A172 (cell line): ENCODE measurements around the gene DTX2. TPM values are rescaled to one million over a fixed set of nuclear protein-coding genes. Genes with fewer than 3 reads are reported as not detected.
"Not testable (repeated sequence)": the region's sequence is repeated elsewhere in the genome, so short reads cannot be mapped to it uniquely, and the experiment has no call there.

ENCODE experiments used
- DNase-seq: peaks from one replicate; pipeline ENCODE4 v3.0.0-alpha.2; 2015; ENCODE audit warnings: low spot score
- total RNA-seq: library from RNA; depleted of rRNA; stranded (reverse); fragments of >200 nt; shearing (Covaris generic); gene quantifications from 2 replicates; pipeline ENCODE4 v1.2.3, GENCODE V29; 2014

Gene DTX2
- total RNA-seq, 1 experiment from 2014 or later = 18.0 TPM

DNA sequence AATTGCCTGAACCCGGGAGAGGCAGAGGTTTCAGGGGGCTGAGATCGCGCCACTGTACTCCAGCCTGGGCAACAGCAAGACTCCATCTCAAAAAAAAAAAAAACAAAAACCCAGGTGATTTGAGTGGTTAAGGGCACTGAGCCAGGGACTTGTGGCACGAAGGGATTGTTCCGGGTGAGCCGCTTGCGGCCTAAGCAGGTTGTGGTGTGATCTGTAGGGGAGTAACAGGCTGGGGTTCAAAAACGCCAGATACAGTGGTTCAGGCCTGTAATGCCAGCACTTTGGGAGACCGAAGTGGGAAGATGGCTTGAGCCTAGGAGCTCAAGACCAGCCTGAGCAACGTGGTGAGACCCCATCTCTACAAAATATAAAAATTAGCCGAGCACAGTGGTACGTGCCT, 17.7 kb upstream of the DTX2 start:
- not testable (repeated sequence) for DNase-seq

DNA sequence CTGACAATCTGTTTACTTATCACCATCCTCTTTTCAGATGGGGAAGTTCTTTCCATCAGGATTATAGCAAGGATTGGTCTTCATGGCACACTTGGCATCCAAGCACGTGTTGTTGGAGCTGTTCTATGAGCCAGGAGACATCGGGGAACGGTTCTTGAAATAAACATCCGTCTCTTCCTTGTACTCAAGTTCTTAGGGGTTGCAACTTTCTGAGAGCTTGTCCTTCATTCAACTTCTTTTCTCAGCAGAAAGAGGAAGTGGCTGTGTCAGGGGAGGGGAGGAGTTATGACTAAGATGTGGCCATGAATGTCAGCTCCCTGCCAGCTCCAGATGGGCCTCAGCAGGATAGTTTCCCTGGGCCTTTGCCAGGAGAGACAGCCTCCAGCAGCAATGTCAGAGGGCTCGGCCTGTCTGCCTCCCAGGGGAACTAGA, 15.9 kb upstream of the DTX2 start:
- DNase-seq = peak; percentile 80

DNA sequence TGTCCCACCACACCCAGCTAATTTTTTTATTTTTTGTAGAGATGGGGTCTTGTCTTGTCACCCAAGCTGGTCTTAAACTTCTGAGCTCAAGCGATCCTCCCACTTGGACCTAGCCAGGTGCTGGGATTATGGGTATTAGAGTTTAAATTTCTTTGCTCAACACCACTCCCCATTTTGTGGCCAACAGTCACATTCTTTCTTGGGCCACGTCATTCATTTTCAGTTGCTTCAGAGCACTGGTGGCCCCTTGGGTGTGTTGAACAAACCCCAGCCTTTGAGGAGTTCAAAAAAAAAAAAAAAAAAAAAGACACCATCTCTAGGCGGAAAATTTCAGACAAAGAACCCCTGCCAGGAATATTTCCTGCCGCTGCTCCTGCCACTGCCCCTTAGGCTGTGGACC, 4.5 kb upstream of the DTX2 start:
- not testable (repeated sequence) for DNase-seq

DNA sequence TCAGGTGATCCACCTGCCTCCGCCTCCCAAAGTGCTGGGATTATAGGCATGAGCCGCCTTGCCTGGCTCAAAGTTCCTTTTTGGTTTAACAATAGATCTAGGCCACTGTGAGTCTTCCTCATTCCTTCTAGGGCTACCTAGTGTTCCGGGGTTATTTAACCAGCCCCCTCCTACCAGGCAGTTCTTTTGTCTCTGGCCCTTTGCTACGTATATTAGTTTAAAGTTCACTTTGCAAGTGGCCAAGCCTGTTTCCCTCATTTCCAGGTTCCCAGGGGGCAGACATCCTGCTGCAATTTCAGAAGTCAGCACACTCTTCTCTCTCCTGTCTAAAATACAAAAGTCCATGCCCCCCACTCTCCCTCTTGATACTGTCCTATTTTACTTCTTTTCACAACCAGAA, 3.0 kb upstream of the DTX2 start:
- not testable (repeated sequence) for DNase-seq

DNA sequence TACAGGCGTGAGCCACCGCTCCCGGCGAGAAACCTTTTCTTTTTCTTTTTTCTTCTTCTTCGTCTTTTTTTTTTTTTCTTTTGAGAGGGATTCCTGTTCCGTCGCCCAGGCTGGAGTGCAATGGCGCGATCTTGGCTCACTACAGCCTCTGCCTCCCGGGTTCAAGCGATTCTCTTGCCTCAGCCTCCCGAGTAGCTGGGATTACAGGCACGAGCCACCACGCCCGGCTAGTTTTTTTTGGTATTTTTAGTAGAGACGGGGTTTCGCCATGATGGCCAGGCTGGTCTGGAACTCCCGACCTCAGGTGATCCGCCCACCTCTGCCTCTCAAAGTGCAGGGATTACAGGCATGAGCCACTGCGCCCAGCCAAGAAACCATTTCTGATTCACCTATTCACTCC, 742 bp upstream of the DTX2 start:
- DNase-seq = not testable (repeated sequence)

DNA sequence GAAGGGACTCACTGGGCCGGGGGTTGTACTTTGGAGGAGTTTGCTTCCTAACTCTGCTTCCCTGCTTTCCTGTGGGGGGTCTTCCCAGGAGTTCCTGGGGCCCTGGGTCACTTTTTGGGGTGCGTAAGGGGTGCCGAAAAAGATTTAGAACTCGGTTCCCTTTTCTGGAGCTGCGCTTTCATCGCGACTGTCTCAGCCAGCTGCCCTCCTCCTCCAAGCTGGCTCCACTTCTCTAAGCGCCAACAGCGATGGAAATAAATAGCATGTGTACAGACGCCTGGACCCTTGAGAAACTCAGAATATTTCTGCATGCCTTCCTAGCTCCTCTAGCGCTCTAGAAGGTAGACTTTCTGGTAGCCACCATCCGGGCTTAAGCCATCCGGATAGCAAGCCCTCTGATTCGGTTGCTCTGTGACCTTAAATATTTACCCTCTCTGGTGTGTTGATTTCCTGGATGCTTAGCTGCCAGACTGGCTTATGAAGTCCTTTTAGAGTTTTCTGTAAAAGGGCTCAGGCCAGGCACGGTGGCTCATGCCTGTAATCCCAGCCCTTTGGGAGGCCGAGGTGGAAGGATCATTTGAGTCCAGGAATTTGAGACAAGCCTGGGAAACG, 868 bp downstream of the DTX2 start:
- not testable (repeated sequence) for DNase-seq

DNA sequence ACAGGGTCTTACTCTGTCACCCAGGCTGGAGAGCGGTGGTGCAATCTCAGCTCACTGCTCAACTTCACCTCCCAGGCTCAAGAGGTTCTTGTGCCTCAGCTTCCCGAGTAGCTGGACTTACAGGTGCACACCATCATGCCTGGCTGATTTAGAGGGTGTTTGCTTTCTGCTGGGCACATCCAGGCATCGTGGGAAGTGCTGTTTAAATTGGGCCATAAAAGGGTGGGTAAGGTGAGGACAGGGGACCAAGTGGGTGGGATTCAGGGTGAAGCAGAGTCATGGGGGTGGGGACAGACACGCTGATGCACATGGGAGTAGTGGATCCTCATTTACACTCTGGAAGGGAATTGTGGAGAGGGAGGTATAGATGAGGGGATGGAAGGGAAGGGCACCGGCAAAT, 3.5 kb downstream of the DTX2 start:
- not testable (repeated sequence) for DNase-seq

DNA sequence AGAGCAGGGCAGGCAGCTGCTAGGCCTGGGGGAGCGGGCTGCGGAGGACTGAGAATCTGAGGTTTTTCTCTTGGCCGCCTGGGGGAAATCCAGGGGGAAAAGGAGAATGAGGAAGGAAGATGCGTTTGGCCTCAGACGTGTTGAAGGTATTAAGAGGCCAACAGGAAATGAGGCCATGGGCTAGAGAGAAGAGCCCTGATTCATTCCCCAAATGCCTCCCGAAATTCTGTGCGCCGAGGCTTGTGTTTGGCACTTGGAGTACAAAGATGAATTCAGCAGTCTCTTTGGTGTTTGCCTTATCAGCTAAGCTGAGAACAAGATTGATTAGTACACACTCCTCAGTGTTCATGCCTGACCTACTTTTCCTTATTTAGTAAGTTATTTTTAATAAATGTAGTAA, 4.4 kb downstream of the DTX2 start:
- not testable (repeated sequence) for DNase-seq

DNA sequence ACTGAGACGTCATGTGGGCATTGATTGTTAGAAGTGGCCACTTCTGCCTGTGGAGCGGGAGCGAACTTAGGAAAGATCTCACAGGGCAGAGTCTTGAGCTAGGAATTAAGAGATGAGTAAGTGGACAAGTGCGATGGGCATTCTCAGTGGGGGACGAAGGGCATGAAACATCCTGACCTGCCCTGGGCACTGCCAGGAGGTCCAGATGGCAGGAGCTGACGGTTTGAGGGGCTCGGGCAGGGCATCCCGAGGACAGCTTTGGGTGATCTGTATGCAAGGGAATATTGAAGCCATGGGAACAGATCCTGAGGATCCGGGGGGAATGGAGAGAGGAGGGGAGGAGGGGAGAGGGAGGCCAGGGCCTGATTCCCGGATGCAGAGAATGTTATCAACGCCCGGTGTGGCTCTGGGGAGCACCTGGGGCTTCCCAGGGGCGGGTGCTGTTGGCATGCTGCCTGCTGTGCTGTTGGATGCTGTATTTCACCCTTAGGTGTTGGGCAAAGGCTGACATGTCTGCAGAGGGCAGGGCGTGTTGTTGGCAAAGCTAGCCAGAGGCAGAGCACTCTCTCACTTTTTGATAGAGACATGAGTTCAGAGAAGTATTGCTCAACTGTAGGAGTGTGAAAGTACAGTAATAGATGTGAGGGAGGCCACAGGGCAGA, 6.4 kb downstream of the DTX2 start:
- DNase-seq = peak; percentile 94

DNA sequence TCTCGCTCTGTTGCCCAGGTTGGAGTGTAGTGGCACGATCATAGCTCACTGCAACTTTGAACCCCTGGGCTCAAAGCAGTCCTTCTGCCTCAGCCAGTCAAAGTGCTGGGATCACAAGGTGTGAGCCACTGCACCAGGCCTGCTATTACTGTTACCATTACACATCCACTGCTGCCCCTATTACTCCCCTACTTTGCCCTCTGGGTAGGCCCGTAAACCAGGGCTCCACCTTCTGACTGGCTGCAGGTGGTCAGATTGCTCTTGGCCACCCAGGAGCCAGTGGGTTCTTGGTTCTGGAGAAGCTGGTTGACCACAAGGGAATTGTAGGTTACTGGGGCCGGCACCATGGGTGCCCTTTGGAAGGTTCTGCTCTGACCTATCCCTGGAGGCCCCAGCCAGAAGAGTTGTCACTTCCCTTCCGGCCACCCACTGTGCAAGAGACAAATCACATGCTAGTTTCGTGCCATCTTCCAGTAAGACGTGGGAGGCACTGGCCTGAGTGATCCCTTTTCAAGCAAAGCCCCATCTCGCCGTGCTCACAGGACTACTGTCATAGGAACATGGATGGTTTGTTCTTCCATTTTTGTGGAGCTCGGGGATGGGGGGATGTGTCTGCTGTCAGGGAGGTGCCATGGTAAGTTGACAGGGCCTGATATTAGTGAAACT, 10.2 kb downstream of the DTX2 start:
- not testable (repeated sequence) for DNase-seq

DNA sequence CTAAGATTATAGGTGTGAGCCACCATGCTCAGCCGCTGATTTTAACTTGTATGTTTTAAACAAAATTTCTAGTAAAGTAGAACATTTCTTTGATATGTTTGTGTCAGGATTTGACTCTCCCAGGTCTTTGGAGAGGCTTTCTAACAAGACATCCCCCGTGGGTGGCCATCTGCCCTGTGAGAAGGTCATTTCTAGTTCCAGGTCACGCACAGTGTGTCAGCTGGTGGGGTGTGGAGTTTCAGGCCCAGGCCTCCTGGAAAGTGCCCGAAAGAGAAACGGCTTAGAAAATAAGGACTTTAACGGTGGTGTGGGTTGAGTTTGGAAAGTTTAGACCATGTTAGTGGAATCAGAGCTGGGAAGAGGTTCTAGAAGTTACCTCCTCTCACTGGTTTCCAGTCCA, 11.6 kb downstream of the DTX2 start:
- not testable (repeated sequence) for DNase-seq

DNA sequence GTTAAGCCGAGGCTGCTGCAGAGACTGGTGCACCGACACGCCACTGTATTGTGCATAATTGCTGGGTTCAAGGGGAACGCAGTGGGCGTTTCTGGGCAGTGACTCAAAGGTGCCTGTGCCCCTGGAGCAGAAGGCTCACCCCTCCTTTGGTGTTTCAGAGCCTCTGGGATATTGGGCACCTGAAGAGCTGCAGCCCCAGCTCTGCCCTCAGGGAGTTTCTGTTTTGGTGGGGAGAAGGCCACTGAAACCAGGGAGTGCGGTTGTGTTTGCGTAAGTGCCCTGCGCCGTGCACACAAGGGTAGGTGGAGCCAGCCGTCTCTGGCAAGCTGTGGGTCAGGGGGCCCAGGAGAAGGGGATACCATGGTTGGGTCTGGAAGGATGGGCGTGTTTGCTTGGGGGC, 14.8 kb downstream of the DTX2 start:
- DNase-seq = not testable (repeated sequence)

DNA sequence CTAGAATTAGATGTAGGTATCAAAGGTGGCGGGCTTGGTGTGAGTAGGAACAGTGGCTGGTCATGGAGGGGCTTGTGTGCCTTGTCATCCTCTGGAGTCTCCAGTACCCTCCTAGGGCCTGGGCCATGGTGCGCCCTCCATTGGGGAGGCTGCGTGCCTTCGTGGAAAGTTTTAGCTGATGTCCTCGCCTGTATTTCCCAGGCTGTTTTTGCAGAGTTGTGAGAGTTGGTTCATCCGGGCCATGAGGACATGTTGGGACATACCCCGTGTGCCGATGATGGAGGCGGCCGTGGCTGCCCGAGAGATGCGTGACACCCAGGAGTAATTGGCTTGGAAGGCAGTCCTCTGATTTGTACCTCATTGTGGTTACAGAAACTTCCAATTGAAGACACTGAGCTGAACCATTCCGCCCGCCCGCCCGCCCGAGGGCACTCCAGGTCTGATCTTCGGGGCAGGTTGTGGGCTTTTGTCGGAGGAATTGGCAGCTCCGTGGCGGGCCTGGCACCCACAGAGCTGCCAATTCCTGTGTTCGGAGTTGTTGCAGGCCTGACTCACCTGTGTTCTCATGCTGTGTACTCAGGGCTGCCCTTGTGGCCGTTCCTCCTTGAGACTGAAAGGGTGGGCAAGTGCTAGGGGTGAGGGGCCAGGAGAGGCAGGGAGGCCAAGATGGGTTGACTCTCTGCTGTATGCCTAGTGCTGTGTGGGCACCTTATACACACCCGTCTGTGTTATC, 15.4 kb downstream of the DTX2 start:
- not testable (repeated sequence) for DNase-seq

DNA sequence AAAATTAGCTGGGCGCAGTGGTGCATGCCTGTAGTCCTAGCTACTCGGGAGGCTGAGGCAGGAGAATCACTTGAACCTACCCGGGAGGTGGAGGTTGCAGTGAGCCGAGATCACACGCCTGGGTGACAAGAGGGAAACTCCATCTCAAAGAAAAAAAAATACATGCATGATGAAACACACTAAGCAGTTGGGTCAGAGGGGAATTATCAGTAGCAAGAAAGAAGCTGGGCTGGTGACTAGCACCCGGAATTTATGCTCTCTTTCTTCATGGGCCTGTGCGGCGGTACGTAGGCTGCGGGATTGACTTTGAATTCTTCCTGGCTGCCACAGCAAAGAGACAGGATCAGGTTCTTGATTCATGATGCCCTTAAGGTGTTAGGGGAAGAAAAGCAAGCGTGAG, 18.1 kb downstream of the DTX2 start:
- not testable (repeated sequence) for DNase-seq

DNA sequence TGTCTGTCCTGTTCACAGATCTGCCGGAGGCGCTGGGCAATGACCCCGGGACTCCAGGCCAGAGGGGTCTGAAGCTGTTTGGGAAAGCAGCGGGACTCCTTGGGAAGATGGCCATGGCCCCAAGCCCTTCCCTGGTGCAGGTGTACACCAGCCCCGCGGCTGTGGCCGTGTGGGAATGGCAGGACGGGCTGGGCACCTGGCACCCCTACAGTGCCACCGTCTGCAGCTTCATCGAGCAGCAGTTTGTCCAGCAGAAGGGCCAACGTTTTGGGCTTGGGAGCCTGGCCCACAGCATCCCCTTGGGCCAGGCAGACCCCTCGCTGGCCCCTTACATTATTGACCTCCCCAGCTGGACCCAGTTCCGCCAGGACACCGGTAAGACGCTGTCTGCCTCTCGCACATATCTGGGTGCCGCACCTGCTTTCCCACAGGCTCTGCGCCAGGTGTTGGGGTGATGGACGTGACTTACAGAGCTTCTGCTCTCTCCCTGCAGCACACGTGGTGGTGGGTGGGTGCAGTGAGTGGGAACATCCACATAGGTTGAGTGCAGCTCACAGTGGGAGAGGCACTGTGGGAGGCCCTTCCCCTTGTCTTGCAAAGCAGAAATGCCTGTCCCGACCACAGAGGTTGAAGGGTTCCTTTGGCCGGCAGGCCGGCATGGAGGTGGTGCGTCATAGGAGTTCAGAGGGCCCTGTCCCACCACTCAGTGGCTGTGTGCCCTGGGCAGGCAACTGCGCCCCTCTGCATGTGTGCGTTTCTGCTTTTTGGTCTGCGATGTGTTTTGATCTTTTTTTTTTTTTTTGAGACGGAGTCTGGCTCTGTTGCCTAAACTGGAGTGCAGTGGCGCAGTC, 19.1 kb downstream of the DTX2 start:
- not testable (repeated sequence) for DNase-seq

DNA sequence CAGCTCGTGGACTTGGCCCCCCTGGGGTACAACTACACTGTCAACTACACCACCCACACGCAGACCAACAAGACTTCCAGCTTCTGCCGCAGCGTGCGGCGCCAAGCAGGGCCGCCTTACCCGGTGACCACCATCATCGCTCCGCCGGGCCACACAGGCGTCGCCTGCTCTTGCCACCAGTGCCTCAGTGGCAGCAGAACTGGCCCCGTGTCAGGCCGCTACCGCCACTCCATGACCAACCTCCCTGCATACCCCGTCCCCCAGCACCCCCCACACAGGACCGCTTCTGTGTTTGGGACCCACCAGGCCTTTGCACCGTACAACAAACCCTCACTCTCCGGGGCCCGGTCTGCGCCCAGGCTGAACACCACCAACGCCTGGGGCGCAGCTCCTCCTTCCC, 21.2 kb downstream of the DTX2 start:
- not testable (repeated sequence) for DNase-seq

DNA sequence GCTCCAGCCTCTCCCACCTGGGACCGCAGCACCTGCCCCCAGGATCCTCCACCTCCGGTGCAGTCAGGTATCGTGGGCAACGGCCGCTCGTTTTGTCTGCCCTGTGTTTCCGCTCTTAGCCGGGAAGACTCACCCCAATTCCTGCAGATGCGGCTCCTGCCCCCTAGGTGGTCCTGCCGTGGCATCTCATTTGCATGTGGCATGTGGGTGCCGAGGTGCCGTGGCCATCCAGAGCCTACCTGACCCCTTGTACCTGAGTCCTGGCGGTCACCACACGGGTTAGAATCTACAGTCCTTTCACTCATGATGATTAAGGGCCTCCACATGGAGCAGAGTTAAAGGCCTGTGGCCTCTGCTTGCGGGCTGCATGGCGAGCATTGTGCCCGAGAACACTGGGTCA, 21.6 kb downstream of the DTX2 start:
- not testable (repeated sequence) for DNase-seq

DNA sequence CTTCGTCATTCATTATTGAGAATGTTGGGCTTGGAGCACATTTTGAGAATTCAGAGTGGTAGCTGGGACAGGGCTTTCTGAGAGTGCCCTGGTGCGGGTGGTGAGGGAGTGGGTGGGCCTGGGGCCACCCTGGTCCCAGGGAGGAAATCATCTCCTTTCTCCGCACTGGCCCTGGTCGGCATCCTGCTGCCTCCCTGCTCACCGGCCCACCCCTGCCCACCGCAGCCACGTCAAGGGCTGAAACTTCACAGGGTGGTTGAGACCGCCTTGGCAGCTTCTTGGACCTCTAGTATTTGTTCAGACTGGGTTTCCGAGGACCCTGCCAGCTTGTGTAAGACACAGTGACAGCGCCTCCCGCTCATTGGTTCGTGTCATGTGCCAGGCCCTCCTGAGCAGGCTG, 22.9 kb downstream of the DTX2 start:
- DNase-seq = not testable (repeated sequence)

DNA sequence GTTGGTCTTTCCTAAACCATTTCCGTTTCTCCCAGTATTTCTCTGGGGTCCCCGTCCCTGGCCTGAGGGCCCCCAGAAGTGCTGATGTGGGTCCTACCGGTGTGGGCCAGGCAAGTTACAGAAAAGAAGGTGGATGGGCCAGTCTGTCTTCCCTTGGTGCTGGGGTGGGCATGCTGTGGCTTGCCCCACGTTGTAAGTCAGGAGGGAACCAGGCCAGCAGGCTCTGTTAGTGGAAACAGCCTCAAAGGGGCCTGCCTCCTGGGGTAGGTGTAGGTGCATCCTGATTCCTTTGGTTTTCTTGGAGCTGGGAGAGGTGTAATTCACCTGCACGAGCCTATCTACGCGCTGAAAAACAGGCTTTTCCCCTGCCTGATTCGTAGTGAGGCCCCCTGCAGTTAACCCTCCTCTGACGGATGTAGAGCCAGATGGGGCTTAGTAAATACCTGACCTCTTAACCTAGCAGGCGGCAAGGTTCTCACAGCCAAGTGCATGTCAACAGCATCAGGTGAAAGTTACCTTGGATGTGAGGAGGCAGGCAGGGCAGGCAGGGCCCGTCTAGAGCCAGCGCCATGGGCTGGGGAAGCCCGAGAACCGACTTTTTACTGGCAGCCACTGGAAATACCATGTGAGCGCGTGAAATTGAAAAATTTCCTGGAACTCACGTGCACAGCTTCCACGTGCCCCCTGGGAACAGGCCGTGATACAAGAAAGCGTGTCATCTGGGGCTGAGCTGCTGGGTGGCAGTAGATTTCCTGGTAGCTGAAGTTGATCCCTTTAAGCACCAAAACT, 24.5 kb downstream of the DTX2 start:
- not testable (repeated sequence) for DNase-seq

DNA sequence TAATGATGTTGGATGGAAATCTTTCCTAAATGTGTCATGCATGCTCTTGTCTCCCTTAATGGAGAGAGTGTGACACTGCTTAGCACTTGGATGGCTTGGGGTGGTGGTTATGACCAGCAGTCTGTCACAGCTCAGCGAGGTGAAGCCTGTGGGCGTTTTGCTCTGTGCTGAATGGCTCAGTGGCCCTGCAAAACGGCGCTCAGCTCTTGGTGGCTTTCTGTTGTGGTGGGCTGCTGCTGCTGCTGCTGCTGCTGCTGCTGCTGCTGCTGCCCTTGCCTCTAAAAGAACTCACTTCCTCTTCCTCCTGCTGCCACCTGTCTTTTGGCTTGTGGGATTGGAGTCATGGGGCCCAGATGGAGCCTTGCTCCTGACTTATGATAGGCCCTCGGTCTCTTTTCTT, 25.1 kb downstream of the DTX2 start:
- not testable (repeated sequence) for DNase-seq

DNA sequence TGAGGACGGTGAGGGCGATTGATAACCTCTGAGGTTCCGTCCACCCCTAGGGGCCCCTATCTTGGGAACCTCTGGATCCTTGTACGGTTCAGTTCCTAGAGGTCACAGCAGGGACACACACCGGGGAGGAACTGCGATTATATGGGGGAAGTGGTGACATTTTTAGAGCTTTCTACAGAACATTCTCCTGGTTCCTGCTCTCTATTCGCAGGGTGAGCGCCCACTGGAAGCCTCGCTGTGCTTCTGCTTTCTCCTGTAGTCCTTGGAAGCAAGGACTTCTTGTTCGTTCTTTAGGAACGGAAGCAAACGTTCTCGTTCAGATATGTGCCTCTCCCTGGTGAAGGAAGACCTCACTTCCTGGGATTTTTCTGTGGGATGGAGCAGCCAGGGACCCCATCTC, 26.5 kb downstream of the DTX2 start:
- not testable (repeated sequence) for DNase-seq
